Mesenchymal stem cell (in vitro differentiated cells and primary cell): ENCODE results near the gene FNDC3B.
A peak's percentile ranks its signal among the peaks of the same experiment; 100 is the strongest.

Source experiments
- DNase-seq: peaks from one replicate; pipeline ENCODE4 v3.0.0-alpha.2; 2013
- H2AFZ ChIP-seq: one replicate; pipeline ENCODE4 v1.6.1; 2013; ENCODE audit warnings: low read depth, mild to moderate bottlenecking, control low read depth, inconsistent platforms, low read length, moderate library complexity
- H2AK5ac ChIP-seq: 2 replicates; pipeline ENCODE4 v1.6.1; 2013; ENCODE audit warnings: low read length, moderate library complexity, mild to moderate bottlenecking, inconsistent platforms; ENCODE audit not compliant: severe bottlenecking
- H2BK120ac ChIP-seq: one replicate; pipeline ENCODE4 v1.6.1; 2013; ENCODE audit warnings: low read depth, mild to moderate bottlenecking, inconsistent platforms, low read length, moderate library complexity
- H2BK12ac ChIP-seq, 2 experiments: one replicate each; pipeline ENCODE4 v1.6.1; 2013; ENCODE audit warnings: inconsistent platforms in 2 of 2, low read length in 2 of 2, mild to moderate bottlenecking in 2 of 2, moderate library complexity in 2 of 2, control low read depth in 1 of 2
- H2BK15ac ChIP-seq: one replicate; pipeline ENCODE4 v1.6.1; 2013; ENCODE audit warnings: mild to moderate bottlenecking, low read depth, inconsistent platforms; ENCODE audit not compliant: poor library complexity, severe bottlenecking
- H2BK5ac ChIP-seq: 2 replicates; pipeline ENCODE4 v1.6.1; 2013; ENCODE audit warnings: low read depth, mild to moderate bottlenecking, low read length, control low read depth, inconsistent platforms; ENCODE audit not compliant: poor library complexity, severe bottlenecking
- H3K14ac ChIP-seq, 2 experiments: one replicate each; pipeline ENCODE4 v1.6.1; 2013; ENCODE audit warnings: inconsistent platforms in 2 of 2, low read length in 2 of 2, control low read depth in 1 of 2, mild to moderate bottlenecking in 1 of 2, moderate library complexity in 1 of 2
- H3K18ac ChIP-seq, 2 experiments: one replicate each; pipeline ENCODE4 v1.6.1; 2013; ENCODE audit warnings: inconsistent platforms in 2 of 2, low read length in 2 of 2, control low read depth in 1 of 2, low read depth in 1 of 2, mild to moderate bottlenecking in 1 of 2
- H3K23ac ChIP-seq, 2 experiments: one replicate each; pipeline ENCODE4 v1.6.1; 2013; ENCODE audit warnings: inconsistent platforms in 2 of 2, low read length in 2 of 2, mild to moderate bottlenecking in 2 of 2, moderate library complexity in 2 of 2, control low read depth in 1 of 2
- H3K27ac ChIP-seq: 2 replicates; pipeline ENCODE4 v1.5.1; 2013; ENCODE audit warnings: mild to moderate bottlenecking, moderate library complexity, low read length, control low read depth, inconsistent platforms; ENCODE audit not compliant: poor library complexity, severe bottlenecking
- H3K27me3 ChIP-seq, 2 experiments: 2 replicates each; pipeline versions ENCODE4 v1.6.1 to v1.7.0; 2013; ENCODE audit warnings: low read length in 2 of 2, mild to moderate bottlenecking in 2 of 2, moderate library complexity in 2 of 2, control low read depth in 1 of 2, inconsistent platforms in 1 of 2; ENCODE audit not compliant: control insufficient read depth in 1 of 2, insufficient read depth in 1 of 2
- H3K36me3 ChIP-seq, 2 experiments: 2 replicates each; pipeline versions ENCODE4 v1.6.1 to v1.7.0; 2013; ENCODE audit warnings: low read length in 2 of 2, control low read depth in 1 of 2, inconsistent platforms in 1 of 2, low read depth in 1 of 2, mild to moderate bottlenecking in 1 of 2; ENCODE audit not compliant: insufficient read depth in 2 of 2, control insufficient read depth in 1 of 2
- H3K4ac ChIP-seq, 2 experiments: one replicate each; pipeline ENCODE4 v1.6.1; 2013; ENCODE audit warnings: inconsistent platforms in 2 of 2, low read length in 2 of 2, mild to moderate bottlenecking in 2 of 2, moderate library complexity in 2 of 2, control low read depth in 1 of 2, low read depth in 1 of 2
- H3K4me1 ChIP-seq: 2 replicates; pipeline ENCODE4 v1.6.1; 2013; ENCODE audit warnings: low read depth, low read length, control low read depth; ENCODE audit not compliant: control insufficient read depth, insufficient read depth
- H3K4me2 ChIP-seq: 2 replicates; pipeline ENCODE4 v1.6.1; 2013; ENCODE audit warnings: low read length, mild to moderate bottlenecking, inconsistent platforms; ENCODE audit not compliant: poor library complexity, severe bottlenecking
- H3K4me3 ChIP-seq, 2 experiments: 2 replicates each; pipeline versions ENCODE4 v1.5.1 to v1.7.0; 2013; ENCODE audit warnings: low read length in 2 of 2, mild to moderate bottlenecking in 2 of 2, control low read depth in 1 of 2, low read depth in 1 of 2; ENCODE audit not compliant: insufficient read depth in 1 of 2
- H3K79me1 ChIP-seq: replicated peaks from 2 replicates; pipeline ENCODE4 v1.6.1; 2013; ENCODE audit warnings: mild to moderate bottlenecking, control low read depth, low read length, inconsistent platforms; ENCODE audit not compliant: poor library complexity, severe bottlenecking
- H3K9ac ChIP-seq: 2 replicates; pipeline ENCODE4 v1.7.0; 2013; ENCODE audit warnings: mild to moderate bottlenecking, low read length, moderate library complexity
- H3K9me3 ChIP-seq: 2 replicates; pipeline ENCODE4 v1.7.0; 2013; ENCODE audit warnings: mild to moderate bottlenecking, low read length; ENCODE audit not compliant: control insufficient read depth
- H4K8ac ChIP-seq: one replicate; pipeline ENCODE4 v1.6.1; 2013; ENCODE audit warnings: inconsistent platforms, mild to moderate bottlenecking, low read length, moderate library complexity
- H4K91ac ChIP-seq: one replicate; pipeline ENCODE4 v1.6.1; 2013; ENCODE audit warnings: mild to moderate bottlenecking, low read length, inconsistent platforms
- WGBS: methylation state at CpG from one replicate; pipeline ENCODE4 v1.1.7; 2013; ENCODE audit warnings: mixed read lengths; 5-methylcytosine and 5-hydroxymethylcytosine counted together

FNDC3B gene

DNA sequence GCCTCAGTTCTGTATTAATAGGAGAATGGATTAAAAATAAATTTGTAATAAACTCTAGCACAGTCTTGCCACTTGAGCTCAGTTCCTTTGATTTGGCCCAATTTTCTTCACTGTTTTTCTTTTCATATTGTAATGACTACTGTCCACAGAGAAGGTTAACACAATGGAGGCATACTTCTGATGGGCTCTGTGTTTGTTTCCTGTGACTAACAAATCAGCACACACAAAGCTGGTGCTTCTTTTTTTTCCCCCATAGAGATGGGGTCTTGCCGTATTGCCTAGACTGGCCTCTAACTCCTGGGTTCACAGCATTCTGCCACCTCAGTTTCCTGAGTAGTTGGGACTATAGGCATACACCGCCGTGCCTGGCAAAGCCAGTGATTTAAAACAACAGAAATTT is 226.7 kb downstream of the FNDC3B start:
- Histone ChIP-seq H3K4me3 (no peak overlapping the region), H4K91ac (no peak overlapping the region), H3K27ac (no peak overlapping the region), H3K27me3 (no peaks in the 10 kb centered on the region), H3K9me3 (no peaks in the 10 kb centered on the region), H3K4me2 (no peak overlapping the region), H3K14ac (no peak overlapping the region), H3K4me1 (no peaks in the 10 kb centered on the region), H3K23ac (no peak overlapping the region), H2BK12ac (no peak overlapping the region), H3K4ac (no peak overlapping the region), H3K18ac (no peak overlapping the region), H3K79me1 (peaks cover 22% of the 10 kb centered on the region), H2AFZ (no peak overlapping the region), H2AK5ac (no peak overlapping the region), H2BK120ac (no peak overlapping the region), H2BK5ac (no peak overlapping the region), H4K8ac (no peak overlapping the region), H2BK15ac (no peak overlapping the region), H3K9ac (no peak overlapping the region), H3K36me3 (peaks cover 20 to 71% of the 10 kb centered on the region in 2 experiments)
- WGBS, result 96% methylated on average over 3 of the region's 3 CpGs
- no peak for DNase-seq

DNA sequence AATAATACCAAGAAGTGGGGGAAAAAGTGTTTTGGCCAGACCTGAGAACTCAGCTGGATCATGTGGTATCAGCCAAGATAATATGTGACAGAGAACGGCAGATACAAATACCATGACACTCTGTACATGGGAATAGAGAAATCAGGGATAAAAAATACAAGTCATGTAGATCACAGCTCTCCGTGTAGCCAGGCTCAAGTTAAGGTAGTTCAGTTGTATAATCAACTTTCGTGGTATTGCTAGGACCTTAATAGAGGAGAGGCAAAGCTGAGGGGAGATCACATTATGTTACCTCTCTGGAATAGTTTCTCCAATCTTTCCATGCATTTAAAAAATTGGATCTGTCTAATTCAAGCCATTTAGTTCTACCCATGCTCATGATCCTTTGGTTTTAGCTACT is 229.0 kb downstream of the FNDC3B start:
- no peaks in the 10 kb centered on the region for H3K9me3 ChIP-seq
- H2BK120ac ChIP-seq, result no peak overlapping the region
- WGBS, result 91% methylated on average over 2 of the region's 3 CpGs
- H3K4me3 ChIP-seq, result no peak overlapping the region
- peaks cover 23% of the 10 kb centered on the region for H3K79me1 ChIP-seq
- no peak overlapping the region for H3K18ac ChIP-seq
- no peak overlapping the region for H3K14ac ChIP-seq
- no peaks in the 10 kb centered on the region for H3K4me1 ChIP-seq
- H2AK5ac ChIP-seq, result no peak overlapping the region
- no peak overlapping the region for H3K23ac ChIP-seq
- no peak overlapping the region for H3K4me2 ChIP-seq
- peaks cover 23 to 67% of the 10 kb centered on the region in 2 experiments for H3K36me3 ChIP-seq
- H3K4ac ChIP-seq, result no peak overlapping the region
- H2AFZ ChIP-seq, result no peak overlapping the region
- H4K91ac ChIP-seq, result no peak overlapping the region
- H3K9ac ChIP-seq, result no peak overlapping the region
- H3K27me3 ChIP-seq, result no peaks in the 10 kb centered on the region
- DNase-seq, result no peak
- H4K8ac ChIP-seq, result no peak overlapping the region
- no peak overlapping the region for H2BK15ac ChIP-seq
- no peak overlapping the region for H2BK12ac ChIP-seq
- H2BK5ac ChIP-seq, result no peak overlapping the region
- H3K27ac ChIP-seq, result no peak overlapping the region

DNA sequence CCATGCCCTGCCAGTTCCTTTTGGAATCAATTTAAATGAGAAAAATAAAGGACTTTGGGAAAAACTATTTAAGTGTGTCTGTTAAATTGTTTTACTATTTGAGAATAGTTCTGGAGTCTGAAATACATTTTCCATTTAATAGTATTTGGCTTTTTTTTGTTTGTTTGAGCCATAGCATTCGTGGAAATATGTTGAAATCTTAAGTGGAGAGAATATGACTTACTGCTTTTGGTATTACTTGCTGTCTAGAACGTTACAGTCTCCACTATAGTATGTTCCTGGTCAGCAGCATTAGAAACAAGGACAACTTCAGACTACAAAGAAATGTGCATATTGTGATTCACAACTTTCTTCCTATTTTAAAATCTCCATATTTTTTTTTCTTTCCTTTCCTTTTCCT is 229.5 kb downstream of the FNDC3B start:
- Histone ChIP-seq H3K9ac (no peak overlapping the region), H3K27ac (no peak overlapping the region), H3K4ac (no peak overlapping the region), H3K4me3 (no peak overlapping the region), H3K79me1 (peaks cover 25% of the 10 kb centered on the region), H3K18ac (no peak overlapping the region), H2AFZ (no peak overlapping the region), H4K91ac (no peak overlapping the region), H3K23ac (no peak overlapping the region), H2BK120ac (no peak overlapping the region), H3K36me3 (peaks cover 23 to 65% of the 10 kb centered on the region in 2 experiments), H3K27me3 (no peaks in the 10 kb centered on the region), H3K9me3 (no peaks in the 10 kb centered on the region), H2BK12ac (no peak overlapping the region), H3K4me1 (no peaks in the 10 kb centered on the region), H2BK5ac (no peak overlapping the region), H2AK5ac (no peak overlapping the region), H2BK15ac (no peak overlapping the region), H3K4me2 (no peak overlapping the region), H4K8ac (no peak overlapping the region), H3K14ac (no peak overlapping the region)
- DNase-seq, result peak; percentile 63
- WGBS, result 81% methylated on average over 2 of the region's 2 CpGs

- Histone ChIP-seq H4K91ac (no peak overlapping the region), H3K79me1 (peaks cover 27% of the 10 kb centered on the region)
- WGBS, result no CpG with 5 or more reads among the region's 4 CpGs
These were observed 231.3 kb downstream of the FNDC3B start for GRCh38 chr3:172270557-172271166.

More at GRCh38 chr3:172270557-172271166, 231.3 kb downstream of the FNDC3B start:
- no peaks in the 10 kb centered on the region for H3K4me1 ChIP-seq
- H2BK5ac ChIP-seq, result no peak overlapping the region
- no peak overlapping the region for H3K4ac ChIP-seq
- H3K14ac ChIP-seq, result no peak overlapping the region
- H2AFZ ChIP-seq, result no peak overlapping the region
- H2BK15ac ChIP-seq, result no peak overlapping the region
- H3K23ac ChIP-seq, result no peak overlapping the region
- no peak overlapping the region for H2BK120ac ChIP-seq
- H3K27me3 ChIP-seq, result no peaks in the 10 kb centered on the region
- no peak for DNase-seq
- no peak overlapping the region for H3K9ac ChIP-seq
- no peak overlapping the region for H3K4me2 ChIP-seq
- H2BK12ac ChIP-seq, result no peak overlapping the region
- H3K9me3 ChIP-seq, result no peaks in the 10 kb centered on the region
- peaks cover 23 to 69% of the 10 kb centered on the region in 2 experiments for H3K36me3 ChIP-seq
- no peak overlapping the region for H3K27ac ChIP-seq
- no peak overlapping the region for H3K18ac ChIP-seq
- no peak overlapping the region for H2AK5ac ChIP-seq
- H4K8ac ChIP-seq, result no peak overlapping the region
- H3K4me3 ChIP-seq, result no peak overlapping the region
